ENCODE results near the gene SERGEF. TPM values are rescaled to one million over a fixed set of nuclear protein-coding genes. Genes with fewer than 3 reads are reported as not detected.
A peak's percentile ranks its signal among the peaks of the same experiment; 100 is the strongest.
"Not testable (repeated sequence)": the region's sequence is repeated elsewhere in the genome, so short reads cannot be mapped to it uniquely, and the experiment has no call there.

Gene SERGEF
- total and polyA plus RNA-seq, 5 experiments from 2014 or later, result 46.5 to 70.3 (median 61.8) TPM

DNA sequence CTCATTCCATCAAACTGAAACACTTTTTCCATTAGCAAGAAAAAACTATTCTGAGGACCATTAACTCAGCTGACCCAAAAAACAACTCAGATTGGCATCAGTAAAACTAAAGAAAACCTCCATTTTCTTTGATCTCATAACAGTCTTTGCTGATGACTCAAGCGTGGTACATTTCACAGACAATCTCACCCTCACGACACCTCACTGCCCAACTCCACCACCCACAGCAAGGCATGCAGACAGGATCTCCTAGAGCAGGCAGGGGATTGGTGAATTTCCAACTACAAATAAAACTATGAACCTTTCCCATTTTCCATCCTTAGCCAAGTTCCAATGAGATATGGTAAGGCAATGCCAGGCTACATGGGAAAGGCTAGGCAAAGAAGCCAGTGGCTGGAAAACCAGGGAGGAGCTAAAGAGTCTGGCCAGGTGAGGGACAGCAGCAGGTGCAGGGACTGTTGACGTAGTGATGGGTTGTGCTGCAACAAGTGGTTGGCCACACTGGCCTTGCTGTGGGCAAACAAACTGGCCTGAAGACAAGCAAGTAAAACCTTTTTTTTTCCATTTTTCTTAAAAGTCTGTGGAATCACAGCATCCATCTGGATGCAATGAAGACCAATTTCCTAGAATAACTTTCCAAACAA, 97.2 kb downstream of the SERGEF start:
- POLR2A ChIA-PET, result interaction anchor here (0.5 kb wide), 1 partner anchor 1746 kb away, joined by 3 read pairs; no protein-coding TSS in a partner anchor
- no peak for DNase-seq
- H3K9me3 Mint-ChIP-seq, result no peaks in the 10 kb centered on the region
- no peak for ATAC-seq
- H3K4me1 Mint-ChIP-seq, result peaks cover 0 to 7% (median 2%) of the 10 kb centered on the region in 4 donors
- H3K27me3 Mint-ChIP-seq, result no peaks in the 10 kb centered on the region
- H3K36me3 Mint-ChIP-seq, result peaks cover 5 to 65% (median 55%) of the 10 kb centered on the region in 3 donors
- no peak overlapping the region for H3K27ac Mint-ChIP-seq
- no peak overlapping the region for H3K4me3 Mint-ChIP-seq

GRCh38 chr11:17914957-17915356, 97.9 kb downstream of the SERGEF start:
- Mint-ChIP-seq H3K9me3 (no peaks in the 10 kb centered on the region), H3K4me3 (no peak overlapping the region), H3K27ac (no peak overlapping the region), H3K4me1 (peaks cover 0 to 8% (median 2%) of the 10 kb centered on the region in 4 donors), H3K36me3 (peaks cover 0 to 64% (median 54%) of the 10 kb centered on the region in 3 donors), H3K27me3 (no peaks in the 10 kb centered on the region)
- POLR2A ChIA-PET, result no interaction called here
- ATAC-seq (no peak), DNase-seq (no peak)

- Mint-ChIP-seq H3K9me3 (no peaks in the 10 kb centered on the region), H3K4me1 (peaks cover 0 to 18% (median 8%) of the 10 kb centered on the region in 4 donors), H3K36me3 (peaks cover 0 to 75% (median 34%) of the 10 kb centered on the region in 3 donors), H3K27ac (no peak overlapping the region), H3K4me3 (no peak overlapping the region), H3K27me3 (no peaks in the 10 kb centered on the region)
- ATAC-seq, result no peak
- POLR2A ChIA-PET, result interaction anchor here (0.7 kb wide), 1 partner anchor 126 kb away, joined by 5 read pairs; no protein-coding TSS in a partner anchor
- no peak for DNase-seq
Measured at GRCh38 chr11:17907046-17907445, 105.8 kb downstream of the SERGEF start.

DNA sequence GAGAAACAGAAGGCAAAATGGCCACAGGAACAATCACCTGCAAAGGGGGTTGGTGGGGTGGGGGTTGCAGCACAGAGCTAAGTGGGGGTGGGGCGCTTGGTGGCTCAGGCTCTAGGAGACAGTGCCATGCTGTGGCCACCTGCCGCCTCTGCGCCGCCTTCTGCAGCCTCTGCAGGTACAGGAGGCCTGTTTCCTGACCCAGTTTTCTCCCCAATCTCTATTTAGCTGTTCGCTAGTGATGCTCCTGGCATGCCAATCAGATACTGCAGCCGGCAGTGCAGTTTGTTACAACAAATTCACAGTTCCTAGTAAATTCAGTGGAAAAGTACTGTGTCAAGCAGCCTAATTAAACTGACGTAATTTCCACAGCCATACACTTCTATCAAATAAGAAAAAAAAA, 106.4 kb downstream of the SERGEF start:
- DNase-seq (no peak), ATAC-seq (no peak)
- Mint-ChIP-seq H3K27ac (no peak overlapping the region), H3K4me1 (peaks cover 0 to 21% (median 11%) of the 10 kb centered on the region in 4 donors), H3K9me3 (no peaks in the 10 kb centered on the region), H3K27me3 (no peaks in the 10 kb centered on the region), H3K4me3 (no peak overlapping the region), H3K36me3 (peaks cover 0 to 73% (median 33%) of the 10 kb centered on the region in 3 donors)
- POLR2A ChIA-PET, result interaction anchor here (0.7 kb wide), 1 partner anchor 127 kb away, joined by 5 read pairs; no protein-coding TSS in a partner anchor

DNA sequence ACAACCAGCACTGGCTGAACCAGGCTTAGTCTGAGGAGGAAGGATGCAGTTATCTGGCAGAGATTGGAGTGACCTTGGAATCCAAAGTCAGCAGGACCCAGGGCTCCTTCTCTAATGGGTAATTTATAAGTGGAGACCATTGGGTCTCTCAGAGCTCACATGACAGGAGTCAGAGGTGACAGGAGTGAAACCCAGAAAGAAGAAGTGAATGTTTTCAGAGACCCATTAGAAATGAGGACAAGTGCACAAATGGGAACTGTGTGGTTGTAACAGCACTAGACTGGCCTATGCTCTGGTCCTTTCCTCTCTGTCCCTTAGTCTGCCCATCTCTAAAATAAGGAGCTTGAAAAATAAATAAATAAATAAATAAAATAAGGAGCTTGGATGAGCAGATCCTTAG, 107.4 kb downstream of the SERGEF start:
- Mint-ChIP-seq H3K9me3 (no peaks in the 10 kb centered on the region), H3K27ac (no peak overlapping the region), H3K4me3 (no peak overlapping the region), H3K36me3 (peaks cover 0 to 77% (median 28%) of the 10 kb centered on the region in 3 donors), H3K4me1 (peaks cover 0 to 28% (median 14%) of the 10 kb centered on the region in 4 donors), H3K27me3 (no peaks in the 10 kb centered on the region)
- DNase-seq (no peak), ATAC-seq (no peak)
- POLR2A ChIA-PET, result no interaction called here

DNA sequence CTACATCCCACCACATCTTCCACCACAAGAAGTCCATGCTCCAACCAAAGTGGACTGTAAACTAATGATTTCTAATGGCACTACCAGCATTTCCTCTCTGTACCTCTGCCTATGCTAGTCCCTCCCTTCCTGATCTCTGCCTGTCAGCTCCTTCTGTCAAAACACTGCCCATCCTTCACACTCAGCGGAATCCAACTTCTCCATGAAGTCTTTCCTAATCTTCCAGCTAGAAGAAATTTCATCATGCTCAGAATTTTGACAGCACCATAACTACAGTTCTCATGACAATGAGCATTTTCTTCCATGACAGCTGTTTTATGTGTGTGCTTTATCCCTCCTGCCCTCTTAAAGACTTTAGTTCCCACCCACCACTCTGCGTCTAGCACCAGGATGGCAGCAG, 111.4 kb downstream of the SERGEF start:
- POLR2A ChIA-PET, result no interaction called here
- H3K9me3 Mint-ChIP-seq, result no peaks in the 10 kb centered on the region
- ATAC-seq, result no peak
- H3K4me3 Mint-ChIP-seq, result no peak overlapping the region
- H3K4me1 Mint-ChIP-seq, result peaks cover 0 to 21% (median 10%) of the 10 kb centered on the region in 4 donors
- H3K27ac Mint-ChIP-seq, result peak overlapping the region in 1 of 10 donors; percentile 2
- H3K36me3 Mint-ChIP-seq, result peaks cover 0 to 51% (median 21%) of the 10 kb centered on the region in 3 donors
- DNase-seq, result no peak
- no peaks in the 10 kb centered on the region for H3K27me3 Mint-ChIP-seq

DNA sequence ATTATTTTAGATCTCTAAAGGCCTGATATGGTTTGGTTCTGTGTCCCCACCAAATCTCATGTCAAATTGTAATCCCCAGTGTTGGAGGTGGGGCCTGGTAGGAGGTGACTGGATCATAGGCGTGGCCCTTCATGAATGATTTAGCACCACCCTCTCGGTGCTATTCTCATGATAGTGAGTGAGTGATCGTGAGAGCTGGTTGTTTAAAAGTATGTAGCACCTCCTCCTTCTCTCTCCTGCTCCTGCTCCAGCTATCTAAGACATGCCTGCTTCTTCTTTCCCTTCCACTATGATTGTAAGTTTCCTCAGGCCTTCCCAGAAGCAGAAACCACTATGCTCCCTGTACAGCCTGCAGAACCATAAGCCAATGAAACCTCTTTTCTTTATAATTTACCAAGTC, 114.1 kb downstream of the SERGEF start:
- POLR2A ChIA-PET, result no interaction called here
- Mint-ChIP-seq H3K27me3 (no peaks in the 10 kb centered on the region), H3K4me3 (no peak overlapping the region), H3K4me1 (peaks cover 0 to 21% (median 10%) of the 10 kb centered on the region in 4 donors), H3K36me3 (peaks cover 0 to 55% (median 14%) of the 10 kb centered on the region in 3 donors), H3K9me3 (no peaks in the 10 kb centered on the region), H3K27ac (peak overlapping the region in 3 of 10 donors; percentile 18 to 52 (median 49))
- no peak for ATAC-seq
- DNase-seq, result no peak

- Mint-ChIP-seq H3K4me1 (peaks cover 0 to 21% (median 10%) of the 10 kb centered on the region in 4 donors), H3K27ac (no peak overlapping the region), H3K27me3 (no peaks in the 10 kb centered on the region), H3K9me3 (no peaks in the 10 kb centered on the region), H3K36me3 (peaks cover 0 to 53% (median 14%) of the 10 kb centered on the region in 3 donors), H3K4me3 (no peak overlapping the region)
- ATAC-seq (no peak), DNase-seq (no peak)
- POLR2A ChIA-PET, result no interaction called here
Measured at GRCh38 chr11:17898071-17898470, 114.8 kb downstream of the SERGEF start.

DNA sequence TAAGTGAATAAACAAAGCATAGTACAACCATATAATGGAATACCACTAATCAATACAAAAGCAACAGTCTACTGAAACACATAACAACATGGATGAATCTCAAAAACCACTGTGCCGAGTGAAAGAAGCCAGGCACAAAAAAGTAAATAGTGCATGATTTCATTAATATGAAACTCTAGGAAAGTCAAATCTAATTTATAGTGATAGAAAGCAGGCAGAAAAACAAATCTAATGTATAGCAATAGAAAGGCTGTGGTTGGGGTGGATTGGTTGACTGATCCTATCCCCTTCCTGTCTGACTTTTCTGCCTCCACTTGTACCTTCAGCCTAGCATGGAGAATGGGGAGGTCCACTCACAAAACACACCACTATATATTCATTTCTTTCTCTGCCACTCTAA, 115.4 kb downstream of the SERGEF start:
- no peaks in the 10 kb centered on the region for H3K27me3 Mint-ChIP-seq
- no peak overlapping the region for H3K27ac Mint-ChIP-seq
- H3K4me3 Mint-ChIP-seq, result no peak overlapping the region
- POLR2A ChIA-PET, result no interaction called here
- H3K9me3 Mint-ChIP-seq, result no peaks in the 10 kb centered on the region
- peaks cover 0 to 20% (median 10%) of the 10 kb centered on the region in 4 donors for H3K4me1 Mint-ChIP-seq
- peaks cover 0 to 55% (median 18%) of the 10 kb centered on the region in 3 donors for H3K36me3 Mint-ChIP-seq
- DNase-seq (no peak), ATAC-seq (no peak)

DNA sequence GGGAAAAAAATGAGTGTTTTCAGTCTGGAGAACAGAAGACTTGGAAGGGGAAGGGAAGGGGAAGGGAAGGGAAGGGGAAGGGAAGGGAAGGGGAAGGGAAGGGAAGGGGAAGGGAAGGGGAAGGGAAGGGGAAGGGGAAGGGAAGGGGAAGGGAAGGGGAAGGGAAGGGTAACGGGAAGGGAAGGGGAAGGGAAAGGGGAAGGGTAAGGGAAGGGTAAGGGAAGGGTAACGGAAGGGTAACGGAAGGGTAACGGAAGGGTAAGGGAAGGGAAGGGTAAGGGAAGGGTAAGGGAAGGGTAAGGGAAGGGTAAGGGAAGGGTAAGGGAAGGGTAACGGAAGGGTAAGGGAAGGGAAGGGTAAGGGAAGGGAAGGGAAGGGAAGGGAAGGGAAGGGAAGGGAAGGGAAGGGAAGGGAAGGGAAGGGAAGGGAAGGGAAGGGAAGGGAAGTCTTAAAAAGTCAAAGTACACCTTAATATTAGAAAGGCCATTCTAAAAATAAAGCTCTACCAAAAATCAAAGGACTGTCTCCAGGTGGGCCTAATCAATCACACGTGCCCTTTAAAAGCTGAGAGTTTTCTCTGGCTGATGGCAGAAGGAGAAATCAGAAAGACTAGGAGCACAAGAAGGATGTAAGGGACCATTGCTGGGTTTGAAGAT, 116.2 kb downstream of the SERGEF start:
- H3K27ac Mint-ChIP-seq, H3K27me3 Mint-ChIP-seq, DNase-seq, H3K4me3 Mint-ChIP-seq, ATAC-seq, H3K9me3 Mint-ChIP-seq: not testable (repeated sequence)
- H3K36me3 Mint-ChIP-seq, result peaks cover 0 to 55% (median 15%) of the 10 kb centered on the region in 3 donors
- H3K4me1 Mint-ChIP-seq, result peaks cover 0 to 13% (median 5%) of the 10 kb centered on the region in 4 donors
- POLR2A ChIA-PET, result interaction anchor here (0.7 kb wide), 1 partner anchor 96 kb away, joined by 3 read pairs; no protein-coding TSS in a partner anchor

GRCh38 chr11:17894929-17895658, 117.8 kb downstream of the SERGEF start:
- Mint-ChIP-seq H3K27ac (no peak overlapping the region), H3K4me3 (no peak overlapping the region), H3K4me1 (peaks cover 0 to 4% (median under 1%) of the 10 kb centered on the region in 4 donors)

GRCh38 chr11:17892409-17892808, 120.4 kb downstream of the SERGEF start:
- ATAC-seq (no peak), DNase-seq (no peak)
- H3K27me3 Mint-ChIP-seq, result no peaks in the 10 kb centered on the region
- no peak overlapping the region for H3K4me3 Mint-ChIP-seq
- H3K27ac Mint-ChIP-seq, result peak overlapping the region in 2 of 10 donors; percentile 20 to 38
- H3K9me3 Mint-ChIP-seq, result no peaks in the 10 kb centered on the region
- POLR2A ChIA-PET, result no interaction called here
- peaks cover 0 to 2% (median 0%) of the 10 kb centered on the region in 4 donors for H3K4me1 Mint-ChIP-seq
- peaks cover 0 to 61% (median 16%) of the 10 kb centered on the region in 3 donors for H3K36me3 Mint-ChIP-seq

More at GRCh38 chr11:17894929-17895658, 117.8 kb downstream of the SERGEF start:
- Mint-ChIP-seq H3K9me3 (no peaks in the 10 kb centered on the region), H3K27me3 (no peaks in the 10 kb centered on the region), H3K36me3 (peaks cover 0 to 54% (median 16%) of the 10 kb centered on the region in 3 donors)
- DNase-seq (no peak), ATAC-seq (no peak)
- POLR2A ChIA-PET, result no interaction called here
